HCT116 (cell line): Measurements from ENCODE around the gene PBX2.

Experiments used
- ATF3 ChIP-seq: IDR thresholded peaks from 2 replicates; pipeline ENCODE4 v1.6.1; 2012
- CBX3 ChIP-seq: IDR thresholded peaks from 2 replicates; pipeline ENCODE4 v1.6.1; 2012; ENCODE audit warnings: low read depth
- CEBPB ChIP-seq: IDR thresholded peaks from 2 replicates; pipeline ENCODE4 v1.6.1; 2012; ENCODE audit warnings: low read depth
- CTCF ChIP-seq, 3 experiments: fragments of 200-600 bp in 1 of 3; sonication (generic) in 1 of 3; IDR thresholded peaks in 2 of 3; conservative IDR thresholded peaks in 1 of 3; 2 replicates each; pipeline ENCODE4 v1.5.1; 2012 to 2017; ENCODE audit warnings: low read depth in 2 of 3, low read length in 2 of 3, antibody characterized with exemption in 1 of 3, borderline replicate concordance in 1 of 3, control low read depth in 1 of 3, mild to moderate bottlenecking in 1 of 3, mixed read lengths in 1 of 3, mixed run types in 1 of 3, moderate library complexity in 1 of 3; ENCODE audit not compliant: insufficient read depth in 1 of 3
- EGR1 ChIP-seq: IDR thresholded peaks from 2 replicates; pipeline ENCODE4 v1.6.1; 2012; ENCODE audit warnings: low read depth
- EZH2 ChIP-seq: fragments of 200-600 bp; sonication (generic); IDR thresholded peaks from 2 replicates; pipeline ENCODE4 v1.6.1; 2017; ENCODE audit warnings: antibody characterized with exemption, mixed run types
- EZH2phosphoT487 ChIP-seq: fragments of 200-600 bp; IDR thresholded peaks from 2 replicates; pipeline ENCODE4 v1.6.1; 2018; ENCODE audit warnings: antibody characterized with exemption, borderline replicate concordance
- JUND ChIP-seq: IDR thresholded peaks from 2 replicates; pipeline ENCODE4 v1.6.1; 2012
- MAX ChIP-seq: IDR thresholded peaks from 2 replicates; pipeline ENCODE4 v1.6.1; 2012
- POLR2A ChIP-seq: IDR thresholded peaks from 2 replicates; pipeline ENCODE4 v1.7.0; 2011; ENCODE audit warnings: borderline replicate concordance; ENCODE audit not compliant: insufficient read depth, insufficient read length; ENCODE audit errors: extremely low read depth
- SIN3A ChIP-seq: IDR thresholded peaks from 2 replicates; pipeline ENCODE4 v1.6.1; 2012; ENCODE audit warnings: low read depth
- ZNF274 ChIP-seq: fragments of 200-500 bp; sonication (Bioruptor generic); IDR thresholded peaks from 2 replicates; pipeline ENCODE4 v1.6.1; 2014; ENCODE audit warnings: mild to moderate bottlenecking, low read depth, low read length, inconsistent platforms

- TF ChIP-seq CEBPB: no peak
- TF ChIP-seq CTCF (IDR thresholded peaks at IDR 0.05 in 2 of 3, conservative IDR thresholded peaks at IDR 0.05 in 1 of 3; ENCODE audit: borderline replicate concordance in 1 of 3, insufficient read depth in 1 of 3, low read depth in 2 of 3, low read length in 2 of 3): peak in 1 of 3 experiments; percentile 32; a peak in 2 of 6 replicates
- TF ChIP-seq ATF3: no peak
- no peak for TF ChIP-seq EZH2
- TF ChIP-seq POLR2A: peak; percentile 18
- 0 out of 2 replicates have a peak, but pooled peaks have one; percentile 39 for TF ChIP-seq EGR1
- TF ChIP-seq JUND: peak; percentile 62
- peak; percentile 57; the same call in 1 of the 2 replicates for TF ChIP-seq MAX
- no peak for TF ChIP-seq CBX3
- TF ChIP-seq SIN3A: peak; percentile 86
- TF ChIP-seq ZNF274: no peak
- TF ChIP-seq EZH2phosphoT487: no peak
These were observed 36.2 kb downstream of the PBX2 start, which contains the start of gene PPT2 for GRCh38 chr6:32153564-32154513.
